Heart left ventricle (tissue), 16 donors: ENCODE results near the gene CROCC. TPM values are rescaled to one million over a fixed set of nuclear protein-coding genes. Genes with fewer than 3 reads are reported as not detected.

Experiments used
- ATAC-seq, 4 donors: fragments of 200-7000 bp; cut with Tn5 transposase; one replicate each; pipeline ENCODE4 v1.9.1; 2020 to 2022; ENCODE audit warnings: moderate library complexity in 4 of 4, mild to moderate bottlenecking in 3 of 4, moderate number of reproducible peaks in 1 of 4
- DNase-seq, 5 donors: peaks; one replicate each; pipeline ENCODE4 v3.0.0-alpha.2; 2020
- H3K27ac ChIP-seq, 12 donors: fragments of 200-600 bp; sonication (generic) in 4 of 12; one replicate each; pipeline versions ENCODE4 v1.5.0 to v1.8.0; 2016 to 2022; ENCODE audit warnings: mild to moderate bottlenecking in 2 of 12
- H3K27me3 ChIP-seq, 9 donors: fragments of 200-600 bp; sonication (generic) in 2 of 9; one replicate each; pipeline versions ENCODE4 v1.5.1 to v1.8.0; 2016 to 2022; ENCODE audit warnings: mild to moderate bottlenecking in 3 of 9
- H3K36me3 ChIP-seq, 9 donors: fragments of 200-600 bp; sonication (generic) in 2 of 9; one replicate each; pipeline versions ENCODE4 v1.5.0 to v1.8.0; 2018 to 2022; ENCODE audit warnings: mild to moderate bottlenecking in 2 of 9
- H3K4me1 ChIP-seq, 12 donors: fragments of 200-600 bp; sonication (generic) in 4 of 12; one replicate each; pipeline versions ENCODE4 v1.5.0 to v1.8.0; 2016 to 2022; ENCODE audit warnings: mild to moderate bottlenecking in 3 of 12
- H3K4me3 ChIP-seq, 12 donors: fragments of 200-600 bp; sonication (generic) in 4 of 12; one replicate each; pipeline versions ENCODE4 v1.5.0 to v1.8.0; 2017 to 2022; ENCODE audit warnings: mild to moderate bottlenecking in 9 of 12, moderate library complexity in 4 of 12
- H3K9me3 ChIP-seq, 12 donors: fragments of 200-600 bp; sonication (generic) in 4 of 12; one replicate each; pipeline versions ENCODE4 v1.5.0 to v1.8.0; 2016 to 2022; ENCODE audit warnings: mild to moderate bottlenecking in 1 of 12
- CTCF ChIP-seq, 12 donors: fragments of 200-600 bp; sonication (generic) in 4 of 12; IDR thresholded peaks; one replicate each; pipeline versions ENCODE4 v1.5.0 to v1.8.0; 2018 to 2022; ENCODE audit warnings: antibody characterized with exemption in 12 of 12, mild to moderate bottlenecking in 5 of 12
- POLR2A ChIP-seq, 2 donors: fragments of 450-650 bp; IDR thresholded peaks; one replicate each; pipeline ENCODE4 v1.6.1; 2017; ENCODE audit warnings: antibody characterized with exemption in 2 of 2, mild to moderate bottlenecking in 2 of 2, moderate library complexity in 2 of 2
- WGBS, 4 donors: extraction: QIAGEN DNeasy Blood & Tissue Kit in 2 of 4; methylation state at CpG; one replicate each; pipeline versions ENCODE4 v1.1.5 to v1.1.7; 2013 to 2018; 5-methylcytosine and 5-hydroxymethylcytosine counted together
- intact Hi-C, 10 donors: fragments of 100-400 bp; cut with DNase I; formaldehyde crosslinking; loops; one replicate each; pipeline versions ENCODE4 v1.11.1 to v1.14.2; 2022
- polyA plus RNA-seq, 2 donors: library from polyadenylated mRNA; stranded (reverse); fragments of 200-250 nt; gene quantifications; one replicate each; pipeline ENCODE4 v1.2.3, GENCODE V29; 2013
- total RNA-seq, 9 donors: library from RNA; depleted of rRNA in 2 of 9; stranded (reverse); fragments of >200 nt in 2 of 9; fragmentation: NEBNext Ultra II Directional in 3 of 9; extraction: Animal tissue kit (Norgen Biotek cat#: 25700) in 3 of 9; gene quantifications; one replicate each; pipeline versions ENCODE4 v1.1.0 to v1.2.4, GENCODE V29; 2016 to 2023
- donor health status: ischemic (EF 13 %, LVEDD 7.1; RV severe dilation, severe dysfunction).
- donor health status: healthy with polysubstance abuse.
- donor health status: DM: no; HTN: yes; CAD: no.
- donor health status: DM: no; HTN: no; CAD: no.
- donor health status: ischemic (EF 25% LVEDD 6.9; RV normal size, moderate dysfunction).
- donor health status: ischemic (EF 25% LVEDD 5.7; RV mildly dilated, moderate dysfunction).
- donor health status: healthy.
- donor health status: DM: yes; HTN: yes; CAD: no.
- donor health status: ischemic (EF 35%, LVEDD 5.7; RV mildly dilated, moderate dysfunction).
- donor health status: nonischemic (EF 11% LVEDD 7.7; RV severe dilation, severe dysfunction).
- donor health status: DM: yes; HTN: yes; CAD: no.
- donor health status: PGD.
- donor health status: ischemic (EF 29% LVEDD 5.4; RV normal size, mild dysfunction).
- donor health status: nonischemic (EF 23%, LVEDD 6.1; RV moderate dilation, normal function).

Gene CROCC
- total and polyA plus RNA-seq, 11 donors = 3.9 to 17.0 (median 7.6) TPM

- H3K27me3 ChIP-seq = peaks cover 0 to 20% (median 0%) of the 10 kb centered on the region in 9 donors
- no peak overlapping the region for H3K27ac ChIP-seq
Measured at GRCh38 chr1:16975838-16976237, 54.1 kb downstream of the CROCC start.

GRCh38 chr1:16976966-16977365, 55.2 kb downstream of the CROCC start:
- Histone ChIP-seq H3K9me3 (no peaks in the 10 kb centered on the region), H3K27me3 (peaks cover 0 to 23% (median 0%) of the 10 kb centered on the region in 9 donors), H3K4me1 (peaks cover 0 to 26% (median 15%) of the 10 kb centered on the region in 12 donors), H3K36me3 (no peaks in the 10 kb centered on the region), H3K27ac (no peak overlapping the region), H3K4me3 (no peak overlapping the region)
- intact Hi-C loops = no loop called here
- ATAC-seq (no peak), DNase-seq (no peak)
- 83 to 89% (median 88%) methylated on average over 1 to 16 of the region's 16 CpGs for WGBS, 4 donors
- no peak for TF ChIP-seq CTCF (IDR thresholded peaks at IDR 0.05)
- TF ChIP-seq POLR2A (IDR thresholded peaks at IDR 0.05) = no peak

More at GRCh38 chr1:16975838-16976237, 54.1 kb downstream of the CROCC start:
- Histone ChIP-seq H3K36me3 (no peaks in the 10 kb centered on the region), H3K9me3 (no peaks in the 10 kb centered on the region), H3K4me3 (no peak overlapping the region), H3K4me1 (peaks cover 0 to 26% (median 15%) of the 10 kb centered on the region in 12 donors)
- no peak for DNase-seq
- TF ChIP-seq POLR2A (IDR thresholded peaks at IDR 0.05) (no peak), CTCF (IDR thresholded peaks at IDR 0.05) (no peak)
- WGBS, 4 donors = 83 to 91% (median 89%) methylated on average over 14 of the region's 14 CpGs
- intact Hi-C loops = no loop called here
- ATAC-seq = no peak

GRCh38 chr1:16977377-16977776, 55.6 kb downstream of the CROCC start:
- intact Hi-C loops = no loop called here
- no peak for TF ChIP-seq POLR2A (IDR thresholded peaks at IDR 0.05)
- TF ChIP-seq CTCF (IDR thresholded peaks at IDR 0.05) = no peak
- peaks cover 0 to 26% (median 15%) of the 10 kb centered on the region in 12 donors for H3K4me1 ChIP-seq

GRCh38 chr1:16978139-16978538, 56.4 kb downstream of the CROCC start:
- WGBS, 4 donors = 84 to 91% (median 88%) methylated on average over 4 of the region's 4 CpGs
- Histone ChIP-seq H3K4me1 (peaks cover 0 to 26% (median 15%) of the 10 kb centered on the region in 12 donors), H3K36me3 (no peaks in the 10 kb centered on the region), H3K27me3 (peaks cover 0 to 23% (median 0%) of the 10 kb centered on the region in 9 donors), H3K27ac (peak overlapping the region in 5 of 12 donors; percentile 46 to 77 (median 52)), H3K4me3 (no peak overlapping the region), H3K9me3 (no peaks in the 10 kb centered on the region)
- no peak for DNase-seq
- TF ChIP-seq POLR2A (IDR thresholded peaks at IDR 0.05) (no peak), CTCF (IDR thresholded peaks at IDR 0.05) (no peak)
- intact Hi-C loops = no loop called here
- ATAC-seq = no peak

More at GRCh38 chr1:16977377-16977776, 55.6 kb downstream of the CROCC start:
- ATAC-seq = no peak
- WGBS, 4 donors = 90 to 93% (median 91%) methylated on average over 5 of the region's 5 CpGs
- Histone ChIP-seq H3K4me3 (no peak overlapping the region), H3K9me3 (no peaks in the 10 kb centered on the region), H3K27ac (no peak overlapping the region), H3K27me3 (peaks cover 0 to 23% (median 0%) of the 10 kb centered on the region in 9 donors), H3K36me3 (no peaks in the 10 kb centered on the region)
- DNase-seq = no peak
